Measurements from ENCODE around the gene CARTPT. TPM values are rescaled to one million over a fixed set of nuclear protein-coding genes. Genes with fewer than 3 reads are reported as not detected.

The CARTPT gene
- total and polyA plus RNA-seq, 8 donors, result not detected

- no peaks in the 10 kb centered on the region for H3K36me3 ChIP-seq
- no peak overlapping the region for H3K27ac ChIP-seq
- no peaks in the 10 kb centered on the region for H3K9me3 ChIP-seq
- TF ChIP-seq CTCF (IDR thresholded peaks at IDR 0.05), result no peak
- intact Hi-C loops (cut with DNase I), result no loop called here
- DNase-seq (no peak), ATAC-seq (no peak)
- H3K4me1 ChIP-seq, result no peaks in the 10 kb centered on the region
- no peaks in the 10 kb centered on the region for H3K27me3 ChIP-seq
- no peak overlapping the region for H3K4me3 ChIP-seq
These were observed 19.8 kb upstream of the CARTPT start for GRCh38 chr5:71699233-71699632.

GRCh38 chr5:71699751-71700150, 19.3 kb upstream of the CARTPT start:
- DNase-seq, result no peak
- ATAC-seq, result no peak
- Histone ChIP-seq H3K4me3 (no peak overlapping the region), H3K27ac (no peak overlapping the region), H3K36me3 (no peaks in the 10 kb centered on the region), H3K27me3 (no peaks in the 10 kb centered on the region), H3K4me1 (no peaks in the 10 kb centered on the region), H3K9me3 (no peaks in the 10 kb centered on the region)
- TF ChIP-seq CTCF (IDR thresholded peaks at IDR 0.05), result no peak
- intact Hi-C loops (cut with DNase I), result no loop called here

- intact Hi-C loops (cut with DNase I), result no loop called here
These were observed 18.3 kb upstream of the CARTPT start for GRCh38 chr5:71700803-71701202.

GRCh38 chr5:71701407-71701806, 17.7 kb upstream of the CARTPT start:
- Histone ChIP-seq H3K27ac (no peak overlapping the region), H3K9me3 (no peaks in the 10 kb centered on the region), H3K4me3 (no peak overlapping the region), H3K27me3 (no peaks in the 10 kb centered on the region), H3K4me1 (no peaks in the 10 kb centered on the region), H3K36me3 (no peaks in the 10 kb centered on the region)
- intact Hi-C loops (cut with DNase I), result no loop called here
- DNase-seq, result no peak
- no peak for ATAC-seq
- TF ChIP-seq CTCF (IDR thresholded peaks at IDR 0.05), result no peak

More at GRCh38 chr5:71700803-71701202, 18.3 kb upstream of the CARTPT start:
- DNase-seq, result no peak
- H3K9me3 ChIP-seq, result no peaks in the 10 kb centered on the region
- no peaks in the 10 kb centered on the region for H3K27me3 ChIP-seq
- no peak overlapping the region for H3K4me3 ChIP-seq
- no peak for TF ChIP-seq CTCF (IDR thresholded peaks at IDR 0.05)
- no peaks in the 10 kb centered on the region for H3K36me3 ChIP-seq
- no peak overlapping the region for H3K27ac ChIP-seq
- H3K4me1 ChIP-seq, result no peaks in the 10 kb centered on the region
- no peak for ATAC-seq

GRCh38 chr5:71703941-71704340, 15.1 kb upstream of the CARTPT start:
- Histone ChIP-seq H3K27me3 (no peaks in the 10 kb centered on the region), H3K4me3 (no peak overlapping the region), H3K36me3 (no peaks in the 10 kb centered on the region), H3K4me1 (no peaks in the 10 kb centered on the region), H3K27ac (no peak overlapping the region), H3K9me3 (no peaks in the 10 kb centered on the region)
- ATAC-seq (no peak), DNase-seq (no peak)
- intact Hi-C loops (cut with DNase I), result no loop called here
- no peak for TF ChIP-seq CTCF (IDR thresholded peaks at IDR 0.05)

Measured in left lung (tissue), 10 donors.